Calu3 (cell line): ENCODE data around the gene STRADB. TPM values are rescaled to one million over a fixed set of nuclear protein-coding genes. Genes with fewer than 3 reads are reported as not detected.

Experiments used
- BruUV-seq: library from RNA; stranded (reverse); fragments of 400-500 nt; replicated peaks from 2 replicates; lab custom pipeline; 2021; lab: Mats Ljungman, UMichigan
- CTCF ChIA-PET: fragments of 300-600 bp; sonication (Branson Sonifier 250); formaldehyde crosslinking; loops from one replicate; lab custom pipeline; 2022; ENCODE audit warnings: antibody characterized with exemption; lab: Charles Lee
- DNase-seq: peaks from one replicate; pipeline ENCODE4 v3.0.0; 2022
- H3K27ac Mint-ChIP-seq: one replicate; pipeline ENCODE4 v1.8.0; 2022; ENCODE audit warnings: mixed read lengths; ENCODE audit not compliant: unreplicated experiment
- H3K27me3 Mint-ChIP-seq: one replicate; pipeline ENCODE4 v1.8.0; 2022; ENCODE audit warnings: mixed read lengths; ENCODE audit not compliant: unreplicated experiment
- H3K36me3 Mint-ChIP-seq: one replicate; pipeline ENCODE4 v1.8.0; 2022; ENCODE audit warnings: mild to moderate bottlenecking, moderate library complexity, mixed read lengths; ENCODE audit not compliant: insufficient read depth, unreplicated experiment
- H3K4me1 Mint-ChIP-seq: one replicate; pipeline ENCODE4 v1.8.0; 2022; ENCODE audit warnings: mild to moderate bottlenecking, low read depth, mixed read lengths; ENCODE audit not compliant: unreplicated experiment
- H3K4me3 Mint-ChIP-seq: one replicate; pipeline ENCODE4 v1.8.0; 2022; ENCODE audit warnings: mild to moderate bottlenecking, low read depth, moderate library complexity, mixed read lengths; ENCODE audit not compliant: unreplicated experiment
- H3K9me3 Mint-ChIP-seq: one replicate; pipeline ENCODE4 v1.8.0; 2022; ENCODE audit warnings: low read depth, mixed read lengths; ENCODE audit not compliant: unreplicated experiment
- CTCF ChIP-seq: fragments of 200-600 bp; IDR thresholded peaks from one replicate; pipeline ENCODE4 v1.8.0; 2022; ENCODE audit warnings: antibody characterized with exemption; ENCODE audit not compliant: unreplicated experiment
- intact Hi-C: fragments of 100-400 bp; cut with micrococcal nuclease; formaldehyde crosslinking; loops from one replicate; pipeline ENCODE4 v1.10.0; 2022; ENCODE audit not compliant: unreplicated experiment
- total RNA-seq: library from RNA; stranded (reverse); gene quantifications from 2 replicates; pipeline ENCODE4 v1.2.3, GENCODE V29; 2022

STRADB gene
- total RNA-seq, 1 experiment from 2014 or later, result 19.0 TPM

GRCh38 chr2:201517094-201517493, 65.6 kb downstream of the STRADB start:
- no TSS peak for BruUV-seq
- TF ChIP-seq CTCF, result no peak
- peaks cover 3% of the 10 kb centered on the region for H3K9me3 Mint-ChIP-seq
- peaks cover 21% of the 10 kb centered on the region for H3K27me3 Mint-ChIP-seq
- H3K36me3 Mint-ChIP-seq, result no peaks in the 10 kb centered on the region
- CTCF ChIA-PET, result no interaction called here
- DNase-seq, result no peak
- intact Hi-C loops, result no loop called here
- H3K4me1 Mint-ChIP-seq, result no peaks in the 10 kb centered on the region
- no peak overlapping the region for H3K4me3 Mint-ChIP-seq
- no peak overlapping the region for H3K27ac Mint-ChIP-seq

GRCh38 chr2:201520201-201520600, 68.7 kb downstream of the STRADB start:
- CTCF ChIA-PET, result no interaction called here
- no peak overlapping the region for H3K27ac Mint-ChIP-seq
- peaks cover 5% of the 10 kb centered on the region for H3K9me3 Mint-ChIP-seq
- BruUV-seq, result no TSS peak
- H3K27me3 Mint-ChIP-seq, result peaks cover 26% of the 10 kb centered on the region
- H3K4me3 Mint-ChIP-seq, result no peak overlapping the region
- TF ChIP-seq CTCF, result no peak
- H3K36me3 Mint-ChIP-seq, result no peaks in the 10 kb centered on the region
- intact Hi-C loops, result no loop called here
- H3K4me1 Mint-ChIP-seq, result no peaks in the 10 kb centered on the region
- no peak for DNase-seq

GRCh38 chr2:201522965-201523364, 71.4 kb downstream of the STRADB start:
- intact Hi-C loops, result no loop called here
- peaks cover 5% of the 10 kb centered on the region for H3K9me3 Mint-ChIP-seq
- CTCF ChIA-PET, result no interaction called here

GRCh38 chr2:201523506-201523905, 72.0 kb downstream of the STRADB start:
- intact Hi-C loops, result no loop called here
- TF ChIP-seq CTCF, result no peak
- Mint-ChIP-seq H3K27ac (no peak overlapping the region), H3K36me3 (no peaks in the 10 kb centered on the region), H3K27me3 (peaks cover 26% of the 10 kb centered on the region), H3K4me1 (no peaks in the 10 kb centered on the region), H3K4me3 (no peak overlapping the region), H3K9me3 (peaks cover 7% of the 10 kb centered on the region)
- no TSS peak for BruUV-seq
- no peak for DNase-seq
- CTCF ChIA-PET, result no interaction called here

More at GRCh38 chr2:201522965-201523364, 71.4 kb downstream of the STRADB start:
- Mint-ChIP-seq H3K4me3 (no peak overlapping the region), H3K4me1 (no peaks in the 10 kb centered on the region), H3K27me3 (peaks cover 26% of the 10 kb centered on the region), H3K36me3 (no peaks in the 10 kb centered on the region), H3K27ac (no peak overlapping the region)
- no TSS peak for BruUV-seq
- no peak for DNase-seq
- no peak for TF ChIP-seq CTCF

Other genes starting within 250 kb of the STRADB start
- 67.1 and 87.6 TPM in 2 replicates for gene CASP8, start 191.2 kb upstream of the STRADB start, total RNA-seq
- gene FLACC1, start 94.4 kb upstream of the STRADB start, total RNA-seq, result 1.2 and 1.4 TPM in 2 replicates
- gene TRAK2, start 282 bp upstream of the STRADB start, total RNA-seq, result 24.4 TPM in 2 replicates
- gene TMEM237, start 191.8 kb downstream of the STRADB start, total RNA-seq, result 19.9 and 27.1 TPM in 2 replicates
- gene MPP4, start 246.9 kb downstream of the STRADB start, total RNA-seq, result 0.44 TPM in 1 of 2 replicates, not detected in the other